ENCODE data around the gene GLIS1. TPM values are rescaled to one million over a fixed set of nuclear protein-coding genes. Genes with fewer than 3 reads are reported as not detected.

GLIS1 gene
- total and polyA plus RNA-seq, 2 experiments from 2014 or later: 0.22 to 0.61 TPM

DNA sequence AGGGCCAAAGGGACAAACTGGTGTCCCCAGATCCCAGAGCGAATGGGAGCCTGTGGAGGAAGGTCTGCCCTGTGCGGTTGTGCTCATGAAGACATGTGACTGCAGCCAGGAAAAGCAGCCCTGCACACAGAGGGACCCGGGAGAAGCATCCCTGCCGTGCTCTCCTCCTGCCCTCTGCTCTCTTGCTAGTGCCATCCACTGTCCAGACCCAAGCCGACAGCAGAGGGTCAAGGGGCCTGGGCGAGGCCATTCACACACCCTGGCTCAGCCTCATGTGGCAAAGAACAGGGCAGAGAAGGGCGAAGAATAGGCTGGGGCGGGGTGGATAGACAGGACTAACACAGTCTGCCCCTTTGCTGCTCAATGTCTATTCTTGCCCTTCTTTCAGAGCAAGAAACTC, 262.4 kb downstream of the GLIS1 start:
- TF ChIP-seq EZH2phosphoT487 (IDR thresholded peaks at IDR 0.05; ENCODE audit: insufficient read depth, low read depth): no peak
- no peak for TF ChIP-seq EZH2 (IDR thresholded peaks at IDR 0.05; ENCODE audit: insufficient read depth, poor library complexity, severe bottlenecking)
- 56 to 57% methylated on average over 8 of the region's 8 CpGs for WGBS, 2 experiments (ENCODE audit: low coverage in 1 of 2, low lambda C conversion rate in 2 of 2, missing lambda C conversion rate in 2 of 2)
- Histone ChIP-seq H3F3A (ENCODE audit: insufficient read depth) (no peaks in the 10 kb centered on the region), H3K27me3 (replicated peaks; ENCODE audit: insufficient read depth) (peaks cover 23% of the 10 kb centered on the region), H3K4me1 (ENCODE audit: insufficient read depth) (no peaks in the 10 kb centered on the region), H3K9me3 (ENCODE audit: low read depth) (no peaks in the 10 kb centered on the region), H3K9ac (no peak overlapping the region), H3K9me2 (ENCODE audit: insufficient read depth) (no peaks in the 10 kb centered on the region), H3K4me2 (ENCODE audit: unreplicated experiment) (no peak overlapping the region), H3K4me3 (no peak overlapping the region), H4K20me1 (ENCODE audit: insufficient read depth) (no peaks in the 10 kb centered on the region), H3K27ac (no peak overlapping the region), H3K36me3 (ENCODE audit: low read depth) (no peaks in the 10 kb centered on the region), H3K79me2 (ENCODE audit: insufficient read depth) (no peaks in the 10 kb centered on the region), H2AFZ (no peak overlapping the region)
- DNase-seq: no peak
- in situ Hi-C loops (cut with MboI): no loop called here

DNA sequence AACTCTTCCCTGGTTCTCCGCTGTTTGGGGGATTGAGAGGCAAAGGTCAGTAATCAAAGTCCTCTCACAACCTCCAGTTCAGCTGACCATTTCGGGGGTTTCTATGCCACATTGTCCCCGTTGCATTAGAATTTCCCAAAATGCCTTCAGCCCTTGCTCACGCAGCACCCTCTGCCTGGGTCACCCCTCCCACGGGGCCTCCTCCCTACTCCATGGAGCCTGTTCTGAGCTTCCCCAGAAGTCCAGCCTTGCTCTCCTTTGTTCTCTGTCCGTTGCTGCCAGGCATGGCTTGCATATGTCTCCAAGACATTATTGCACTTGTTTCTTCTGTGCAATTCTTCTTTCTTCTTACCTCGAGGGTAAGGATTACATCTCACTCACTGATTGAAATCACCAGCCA, 263.3 kb downstream of the GLIS1 start:
- in situ Hi-C loops (cut with MboI): no loop called here
- H3K4me3 ChIP-seq: no peak overlapping the region
- no peaks in the 10 kb centered on the region for H3F3A ChIP-seq (ENCODE audit: insufficient read depth)
- H3K79me2 ChIP-seq (ENCODE audit: insufficient read depth): no peaks in the 10 kb centered on the region
- no peak overlapping the region for H3K9ac ChIP-seq
- H4K20me1 ChIP-seq (ENCODE audit: insufficient read depth): no peaks in the 10 kb centered on the region
- no peak overlapping the region for H2AFZ ChIP-seq
- DNase-seq: no peak
- WGBS, 2 experiments (ENCODE audit: low coverage in 1 of 2, low lambda C conversion rate in 2 of 2, missing lambda C conversion rate in 2 of 2): 52% methylated on average over 7 of the region's 7 CpGs
- H3K36me3 ChIP-seq (ENCODE audit: low read depth): no peaks in the 10 kb centered on the region
- H3K27me3 ChIP-seq (replicated peaks; ENCODE audit: insufficient read depth): peaks cover 23% of the 10 kb centered on the region
- no peak overlapping the region for H3K27ac ChIP-seq
- no peaks in the 10 kb centered on the region for H3K9me2 ChIP-seq (ENCODE audit: insufficient read depth)
- TF ChIP-seq EZH2 (IDR thresholded peaks at IDR 0.05; ENCODE audit: insufficient read depth, poor library complexity, severe bottlenecking) (no peak), EZH2phosphoT487 (IDR thresholded peaks at IDR 0.05; ENCODE audit: insufficient read depth, low read depth) (no peak)
- no peaks in the 10 kb centered on the region for H3K4me1 ChIP-seq (ENCODE audit: insufficient read depth)
- no peaks in the 10 kb centered on the region for H3K9me3 ChIP-seq (ENCODE audit: low read depth)
- no peak overlapping the region for H3K4me2 ChIP-seq (ENCODE audit: unreplicated experiment)

DNA sequence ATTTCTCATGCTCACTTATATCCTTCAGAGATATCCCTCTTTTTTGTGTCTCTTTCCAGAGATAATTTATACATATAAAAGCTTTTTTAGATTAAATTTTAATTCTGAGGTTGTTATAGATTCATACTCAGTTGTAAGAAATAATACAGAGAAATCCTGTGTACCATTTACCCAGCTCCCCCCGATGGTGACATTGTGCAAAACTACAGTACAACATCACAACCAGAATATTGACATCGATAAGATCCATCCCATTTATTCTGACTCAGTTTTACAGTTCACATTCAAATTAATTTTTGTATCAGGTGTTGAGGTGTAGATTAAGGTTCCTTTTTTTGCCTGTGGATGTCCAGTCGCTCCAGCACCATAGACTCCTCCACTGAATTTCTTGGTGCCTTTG, 265.5 kb downstream of the GLIS1 start:
- in situ Hi-C loops (cut with MboI): no loop called here
- Histone ChIP-seq H3K79me2 (ENCODE audit: insufficient read depth) (no peaks in the 10 kb centered on the region), H3K4me3 (no peak overlapping the region), H3K9me2 (ENCODE audit: insufficient read depth) (no peaks in the 10 kb centered on the region), H3K27ac (no peak overlapping the region), H3F3A (ENCODE audit: insufficient read depth) (no peaks in the 10 kb centered on the region), H3K9ac (no peak overlapping the region), H2AFZ (no peak overlapping the region), H3K27me3 (replicated peaks; ENCODE audit: insufficient read depth) (peaks cover 23% of the 10 kb centered on the region), H3K9me3 (ENCODE audit: low read depth) (no peaks in the 10 kb centered on the region), H3K4me2 (ENCODE audit: unreplicated experiment) (no peak overlapping the region), H3K36me3 (ENCODE audit: low read depth) (no peaks in the 10 kb centered on the region), H3K4me1 (ENCODE audit: insufficient read depth) (no peaks in the 10 kb centered on the region), H4K20me1 (ENCODE audit: insufficient read depth) (no peaks in the 10 kb centered on the region)
- WGBS, 2 experiments (ENCODE audit: low coverage in 1 of 2, low lambda C conversion rate in 2 of 2, missing lambda C conversion rate in 2 of 2): 83 to 95% methylated on average over 3 of the region's 3 CpGs
- TF ChIP-seq EZH2 (IDR thresholded peaks at IDR 0.05; ENCODE audit: insufficient read depth, poor library complexity, severe bottlenecking): no peak
- no peak for TF ChIP-seq EZH2phosphoT487 (IDR thresholded peaks at IDR 0.05; ENCODE audit: insufficient read depth, low read depth)
- peak; percentile 49 for DNase-seq

DNA sequence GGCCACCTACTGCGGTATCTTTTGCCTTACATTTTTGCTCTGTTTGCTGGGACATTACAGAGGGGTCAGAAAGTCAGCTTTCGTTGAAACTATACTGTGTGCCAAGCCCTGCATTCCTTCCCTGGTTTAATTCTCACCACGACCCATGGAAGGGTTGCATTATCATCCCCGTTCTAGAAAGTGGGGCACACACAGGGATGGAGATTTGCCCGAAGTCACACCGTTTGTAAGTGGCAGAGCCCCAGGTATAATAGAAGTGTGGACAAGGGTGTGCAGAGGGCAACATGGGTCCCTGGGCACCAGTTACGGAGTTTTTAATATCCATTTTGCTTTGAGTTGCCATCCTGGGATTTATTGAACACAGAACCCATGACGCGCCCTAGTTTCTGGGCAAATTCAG, 268.0 kb downstream of the GLIS1 start:
- Histone ChIP-seq H3F3A (ENCODE audit: insufficient read depth) (no peaks in the 10 kb centered on the region), H3K27ac (no peak overlapping the region), H3K79me2 (ENCODE audit: insufficient read depth) (no peaks in the 10 kb centered on the region), H2AFZ (no peak overlapping the region), H3K4me1 (ENCODE audit: insufficient read depth) (no peaks in the 10 kb centered on the region), H3K9me2 (ENCODE audit: insufficient read depth) (no peaks in the 10 kb centered on the region), H3K4me3 (no peak overlapping the region), H3K27me3 (replicated peaks; ENCODE audit: insufficient read depth) (peaks cover 7% of the 10 kb centered on the region), H3K9ac (no peak overlapping the region), H3K4me2 (ENCODE audit: unreplicated experiment) (no peak overlapping the region), H3K36me3 (ENCODE audit: low read depth) (no peaks in the 10 kb centered on the region), H3K9me3 (ENCODE audit: low read depth) (no peaks in the 10 kb centered on the region), H4K20me1 (ENCODE audit: insufficient read depth) (no peaks in the 10 kb centered on the region)
- in situ Hi-C loops (cut with MboI): no loop called here
- DNase-seq: no peak
- 86 to 87% methylated on average over 9 of the region's 9 CpGs for WGBS, 2 experiments (ENCODE audit: low coverage in 1 of 2, low lambda C conversion rate in 2 of 2, missing lambda C conversion rate in 2 of 2)
- TF ChIP-seq EZH2phosphoT487 (IDR thresholded peaks at IDR 0.05; ENCODE audit: insufficient read depth, low read depth) (no peak), EZH2 (IDR thresholded peaks at IDR 0.05; ENCODE audit: insufficient read depth, poor library complexity, severe bottlenecking) (no peak)

DNA sequence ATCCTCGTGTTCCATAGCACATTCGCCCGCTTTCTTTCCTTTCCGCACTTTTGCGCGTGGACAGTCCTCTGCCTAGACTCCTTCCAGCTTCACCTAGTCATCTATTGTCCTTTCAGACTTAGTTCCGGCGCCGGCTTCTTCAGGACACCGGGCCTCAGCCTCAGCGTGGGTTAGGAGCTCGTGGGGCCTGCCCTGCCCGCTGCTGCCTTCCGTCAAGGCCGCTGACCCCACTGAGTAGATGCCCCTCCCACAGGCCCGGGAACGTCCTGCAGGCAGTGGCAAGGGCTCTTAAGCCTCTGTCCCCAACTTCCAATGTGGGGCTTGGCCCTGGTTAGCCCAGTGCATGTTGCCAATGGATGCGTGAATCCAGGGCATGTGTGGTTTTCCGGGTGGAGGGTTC, 268.4 kb downstream of the GLIS1 start:
- no peak for DNase-seq
- Histone ChIP-seq H3K36me3 (ENCODE audit: low read depth) (no peaks in the 10 kb centered on the region), H3K9me2 (ENCODE audit: insufficient read depth) (no peaks in the 10 kb centered on the region), H3K9me3 (ENCODE audit: low read depth) (no peaks in the 10 kb centered on the region), H4K20me1 (ENCODE audit: insufficient read depth) (no peaks in the 10 kb centered on the region), H3F3A (ENCODE audit: insufficient read depth) (no peaks in the 10 kb centered on the region), H3K4me1 (ENCODE audit: insufficient read depth) (no peaks in the 10 kb centered on the region), H3K9ac (no peak overlapping the region), H3K4me3 (peak overlapping the region; percentile 54), H3K4me2 (ENCODE audit: unreplicated experiment) (no peak overlapping the region), H3K27ac (no peak overlapping the region), H3K27me3 (replicated peaks; ENCODE audit: insufficient read depth) (peaks cover 3% of the 10 kb centered on the region), H3K79me2 (ENCODE audit: insufficient read depth) (no peaks in the 10 kb centered on the region), H2AFZ (peak overlapping the region; percentile 17; the same call in 1 of the 2 replicates)
- WGBS, 2 experiments (ENCODE audit: low coverage in 1 of 2, low lambda C conversion rate in 2 of 2, missing lambda C conversion rate in 2 of 2): 75 to 79% methylated on average over 19 of the region's 19 CpGs
- TF ChIP-seq EZH2 (IDR thresholded peaks at IDR 0.05; ENCODE audit: insufficient read depth, poor library complexity, severe bottlenecking): no peak
- TF ChIP-seq EZH2phosphoT487 (IDR thresholded peaks at IDR 0.05; ENCODE audit: insufficient read depth, low read depth): no peak
- in situ Hi-C loops (cut with MboI): no loop called here

All from GM23248 (cell line).